GM19467 (cell line): ENCODE results near the gene HOMEZ.
A peak's percentile ranks its signal among the peaks of the same experiment; 100 is the strongest.

ENCODE experiments used
- ATAC-seq: cut with Tn5 transposase; IDR thresholded peaks from one replicate; pipeline ENCODE4 v1.9.1; 2021; ENCODE audit warnings: mild to moderate bottlenecking, moderate library complexity; ENCODE audit not compliant: unreplicated experiment

Gene HOMEZ

DNA sequence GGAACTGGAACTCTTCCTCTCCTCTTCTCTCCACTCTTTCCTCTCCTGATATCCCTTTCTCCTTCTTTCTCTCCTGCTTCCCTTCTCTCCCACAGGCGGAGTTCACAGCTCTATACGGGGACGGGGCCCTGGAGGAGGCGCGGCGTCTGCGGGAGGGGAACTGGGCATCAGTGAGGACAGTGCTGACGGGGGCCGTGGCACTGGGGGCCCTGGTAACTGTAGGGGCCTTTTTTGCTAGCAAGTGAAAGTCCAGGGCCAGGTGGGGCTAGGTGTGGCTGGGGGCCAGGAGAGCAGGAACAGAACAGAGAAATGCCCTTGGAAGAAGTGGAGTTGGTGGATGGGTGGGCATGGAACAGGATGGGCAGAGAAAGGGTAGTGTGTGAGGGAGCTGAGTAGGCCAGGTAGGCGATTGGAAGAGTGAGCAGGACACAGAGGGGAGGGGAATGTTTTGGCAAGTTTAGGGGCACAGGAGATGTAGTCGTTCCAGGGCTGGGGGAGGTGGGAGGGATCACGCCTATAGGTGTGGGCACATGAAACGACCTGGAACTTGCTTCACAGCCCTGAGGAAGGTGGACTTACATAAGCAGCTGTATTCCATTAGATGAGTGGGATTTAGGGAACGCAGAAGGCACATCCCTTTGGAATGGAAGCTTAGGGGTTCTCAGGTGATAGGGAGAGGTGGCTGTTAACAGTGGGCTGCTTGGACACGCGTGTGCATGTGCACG is 23.0 kb upstream of the HOMEZ start:
- no peak for ATAC-seq

DNA sequence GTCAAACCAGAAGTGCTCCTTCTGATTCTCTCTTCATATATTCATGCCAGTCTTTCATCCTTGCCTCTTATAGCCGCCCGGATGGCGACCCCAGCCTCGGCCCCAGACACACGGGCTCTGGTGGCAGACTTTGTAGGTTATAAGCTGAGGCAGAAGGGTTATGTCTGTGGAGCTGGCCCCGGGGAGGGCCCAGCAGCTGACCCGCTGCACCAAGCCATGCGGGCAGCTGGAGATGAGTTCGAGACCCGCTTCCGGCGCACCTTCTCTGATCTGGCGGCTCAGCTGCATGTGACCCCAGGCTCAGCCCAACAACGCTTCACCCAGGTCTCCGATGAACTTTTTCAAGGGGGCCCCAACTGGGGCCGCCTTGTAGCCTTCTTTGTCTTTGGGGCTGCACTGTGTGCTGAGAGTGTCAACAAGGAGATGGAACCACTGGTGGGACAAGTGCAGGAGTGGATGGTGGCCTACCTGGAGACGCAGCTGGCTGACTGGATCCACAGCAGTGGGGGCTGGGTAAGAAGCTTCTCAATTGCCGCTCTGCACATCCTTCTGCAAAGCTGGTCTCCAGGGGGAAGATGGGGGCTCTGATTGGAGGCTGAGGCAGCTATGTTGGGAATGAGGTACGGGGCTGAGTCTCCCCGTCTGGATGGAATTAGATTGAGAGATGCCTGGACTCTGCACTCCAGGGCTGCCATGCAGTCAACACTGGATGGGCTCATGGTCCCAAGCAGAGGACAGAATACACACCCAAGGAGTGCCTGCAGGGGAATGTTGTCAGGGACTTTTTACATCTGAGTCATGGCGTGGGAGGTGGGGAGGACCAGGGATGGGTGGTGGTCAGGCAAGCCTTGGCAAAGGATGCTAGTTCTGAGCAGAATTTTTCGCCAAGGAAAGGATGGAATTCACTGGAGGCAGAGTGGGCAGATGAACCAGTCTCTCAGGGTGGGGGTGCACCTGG is 22.0 kb upstream of the HOMEZ start:
- no peak for ATAC-seq

DNA sequence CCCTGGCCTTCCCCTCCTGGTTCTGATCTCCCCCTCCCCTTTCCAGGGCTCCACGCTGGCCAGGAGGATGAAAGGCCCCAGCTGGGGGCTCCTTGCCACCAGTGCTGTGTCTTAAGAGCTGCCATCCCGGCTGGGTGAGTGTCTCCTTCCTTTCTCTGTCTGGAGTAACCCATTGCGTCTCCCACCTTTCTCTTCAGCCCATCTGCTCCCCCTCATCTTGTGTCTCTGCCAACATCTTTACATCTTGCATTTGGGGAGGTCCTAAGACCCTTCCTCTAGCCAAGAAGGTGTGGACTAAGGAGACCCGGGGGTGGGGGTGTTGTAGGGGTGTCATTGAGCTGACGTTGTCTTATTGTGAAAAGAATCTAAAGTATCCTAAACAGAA is 21.2 kb upstream of the HOMEZ start:
- no peak for ATAC-seq

DNA sequence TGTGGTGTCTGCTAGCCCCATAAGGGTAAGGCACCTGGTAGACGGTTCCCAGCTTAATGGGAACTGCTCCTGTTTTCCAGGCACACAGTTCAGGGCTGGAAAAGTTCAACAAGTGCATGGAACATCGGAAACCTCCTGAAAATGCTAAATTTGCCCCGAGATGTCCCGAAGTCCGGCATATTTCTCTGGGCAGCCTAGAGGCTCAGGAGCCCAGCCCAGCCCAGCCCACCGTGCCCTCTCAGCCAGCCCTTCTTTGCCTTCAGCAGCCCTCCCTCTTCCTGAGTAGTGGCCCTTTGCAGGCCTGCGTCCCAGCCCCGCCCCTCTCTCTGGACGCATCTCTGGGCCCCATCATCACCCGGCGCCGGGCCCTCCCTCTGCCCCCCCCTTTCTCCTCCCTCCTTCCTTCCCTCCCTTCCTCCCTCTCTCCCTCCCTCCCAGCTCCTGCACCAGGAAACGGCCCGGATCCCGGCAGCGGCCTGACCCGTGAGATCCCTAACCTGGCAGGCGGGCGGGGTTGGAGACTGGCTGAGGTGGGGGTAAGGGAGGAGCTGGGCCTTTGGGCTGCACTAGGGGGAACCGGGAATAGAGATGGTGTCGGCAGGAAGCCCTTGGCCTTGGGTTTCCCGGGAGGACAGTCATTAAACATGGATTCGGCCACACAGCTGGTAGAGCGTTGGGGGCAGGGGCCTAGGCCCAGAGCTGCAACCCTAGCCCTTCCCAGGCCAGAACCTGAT is 20.6 kb upstream of the HOMEZ start, which contains the start of gene BCL2L2:
TSS of gene BCL2L2 (plus strand) at position 422 of the 734 bp plus-strand sequence. CDS start 935 bp downstream, outside the sequence.
- no peak for ATAC-seq

DNA sequence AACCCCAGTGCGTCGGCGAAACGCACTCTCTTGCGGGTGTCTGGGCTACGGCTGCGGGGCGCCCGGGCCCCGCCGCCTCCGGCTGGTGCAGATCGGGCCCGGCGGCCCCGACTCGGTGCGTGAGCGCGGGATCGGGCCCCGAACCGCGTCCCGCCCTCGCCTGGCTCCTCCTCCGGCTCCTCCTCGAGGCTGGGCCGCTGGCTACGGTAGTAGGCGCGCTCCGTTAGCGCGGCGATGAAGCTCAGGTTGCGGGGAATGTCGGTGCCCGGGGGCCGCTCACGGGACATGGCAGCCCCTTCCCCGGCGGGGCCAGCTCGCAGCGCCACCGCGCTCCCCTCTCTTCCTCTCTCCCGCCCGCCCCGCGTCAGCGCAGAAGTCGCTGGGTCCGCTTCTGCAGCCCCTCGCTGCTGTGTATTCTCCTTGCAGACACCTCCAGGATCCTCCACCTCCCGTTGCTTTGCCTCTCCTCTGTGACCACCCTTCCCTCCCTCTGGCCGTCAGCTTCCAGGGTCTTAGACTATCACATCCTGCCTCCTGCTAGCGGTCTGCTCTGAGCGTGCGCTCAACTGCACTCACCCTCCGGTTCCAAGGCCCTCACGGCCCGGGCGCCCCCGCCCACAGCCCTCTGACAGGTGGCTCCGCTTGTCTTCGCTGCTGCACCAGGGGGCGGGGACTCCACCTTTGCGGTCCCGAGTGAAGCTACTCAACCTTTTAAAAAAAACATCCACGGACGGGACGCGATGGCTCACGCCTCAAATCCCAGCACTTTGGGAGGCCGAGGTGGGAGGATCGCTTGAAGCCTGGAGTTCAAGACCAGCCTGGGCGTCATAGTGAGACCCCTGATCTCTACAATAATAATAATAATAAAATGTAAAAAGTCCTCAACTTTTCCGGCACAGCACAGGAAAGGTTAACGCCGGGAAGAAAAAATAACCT is 16.6 kb upstream of the HOMEZ start, which contains the start of gene PPP1R3E:
TSS of gene PPP1R3E (minus strand) at position 570 of the 936 bp plus-strand sequence. CDS start at position 287, 283 bp downstream.
- peak; percentile 24 for ATAC-seq

DNA sequence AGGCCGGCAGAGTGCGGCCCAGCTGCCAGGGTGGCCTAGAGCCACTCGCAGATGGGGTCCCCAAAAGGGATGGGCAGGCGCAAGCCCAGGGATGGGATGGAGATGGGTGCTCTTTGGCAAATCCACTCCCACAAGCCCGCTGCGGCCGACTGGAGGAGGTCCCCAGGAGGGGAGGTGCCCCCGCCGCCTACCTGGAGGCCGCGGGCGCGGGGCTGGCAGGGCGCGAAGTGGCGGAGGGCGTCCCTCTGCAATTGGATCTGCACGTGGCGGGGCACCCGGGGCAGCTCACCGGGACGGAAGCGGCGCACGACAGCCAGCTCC is 16.0 kb upstream of the HOMEZ start:
- peak; percentile 10 for ATAC-seq

DNA sequence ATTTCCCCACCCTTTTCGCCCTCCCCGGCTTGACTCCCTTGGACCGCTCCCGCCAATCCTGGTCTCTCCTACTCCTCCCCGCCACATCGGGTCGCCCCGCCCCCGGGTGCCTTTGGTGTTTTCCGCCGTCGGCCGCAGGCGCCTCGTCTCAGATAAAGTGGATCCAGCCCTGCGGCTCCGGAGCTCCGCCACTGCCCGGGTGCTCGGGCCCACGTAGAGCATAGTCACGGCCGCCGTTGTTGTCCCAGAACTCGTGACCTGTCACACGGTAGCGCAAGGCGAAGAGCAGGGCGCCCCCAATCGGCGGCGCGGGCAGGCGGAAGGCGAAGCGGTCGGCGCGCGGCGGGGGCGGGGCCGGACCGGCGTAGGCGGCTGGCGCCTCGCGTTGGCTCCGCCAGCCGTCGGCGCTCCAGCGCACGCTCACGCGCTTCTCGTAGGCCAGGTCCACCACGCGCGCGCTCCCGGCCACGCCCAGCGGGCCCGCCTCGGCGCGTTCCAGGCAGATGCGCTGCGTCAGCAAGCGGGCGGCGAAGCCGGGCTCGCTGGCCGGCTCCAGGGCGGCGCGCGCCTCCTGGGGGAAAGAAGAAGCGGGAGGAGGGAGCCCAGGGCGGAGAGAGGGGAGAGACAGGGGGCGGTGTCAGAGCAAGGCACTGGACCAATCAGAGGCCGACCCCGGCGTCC is 15.5 kb upstream of the HOMEZ start:
- peak; percentile 86 for ATAC-seq

DNA sequence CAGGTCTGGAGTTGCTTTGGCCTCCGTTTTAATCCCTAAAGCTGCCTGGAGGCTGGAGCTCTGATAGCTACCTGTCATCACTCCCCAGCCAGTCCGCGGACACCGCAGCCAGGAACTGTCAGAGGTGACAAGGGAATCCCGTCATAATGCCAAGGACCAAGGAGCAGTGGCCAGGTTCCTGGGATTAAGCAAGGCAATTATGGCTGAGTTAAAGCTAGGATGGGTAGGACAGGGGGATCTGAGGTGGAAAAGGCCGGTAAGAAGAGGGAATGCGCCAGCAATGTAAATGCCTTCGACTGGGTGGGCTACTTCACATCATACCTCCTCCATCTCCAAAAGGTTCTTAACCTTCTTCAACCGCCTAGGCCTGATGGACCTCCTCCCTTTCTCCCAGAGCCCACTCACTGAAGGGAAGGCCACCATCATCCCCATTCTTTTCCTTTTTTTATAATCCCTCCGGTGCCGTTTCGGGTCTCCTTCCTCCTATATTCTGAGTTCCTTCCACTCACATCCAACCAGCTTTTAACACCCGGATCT is 14.8 kb upstream of the HOMEZ start:
- ATAC-seq, result no peak

DNA sequence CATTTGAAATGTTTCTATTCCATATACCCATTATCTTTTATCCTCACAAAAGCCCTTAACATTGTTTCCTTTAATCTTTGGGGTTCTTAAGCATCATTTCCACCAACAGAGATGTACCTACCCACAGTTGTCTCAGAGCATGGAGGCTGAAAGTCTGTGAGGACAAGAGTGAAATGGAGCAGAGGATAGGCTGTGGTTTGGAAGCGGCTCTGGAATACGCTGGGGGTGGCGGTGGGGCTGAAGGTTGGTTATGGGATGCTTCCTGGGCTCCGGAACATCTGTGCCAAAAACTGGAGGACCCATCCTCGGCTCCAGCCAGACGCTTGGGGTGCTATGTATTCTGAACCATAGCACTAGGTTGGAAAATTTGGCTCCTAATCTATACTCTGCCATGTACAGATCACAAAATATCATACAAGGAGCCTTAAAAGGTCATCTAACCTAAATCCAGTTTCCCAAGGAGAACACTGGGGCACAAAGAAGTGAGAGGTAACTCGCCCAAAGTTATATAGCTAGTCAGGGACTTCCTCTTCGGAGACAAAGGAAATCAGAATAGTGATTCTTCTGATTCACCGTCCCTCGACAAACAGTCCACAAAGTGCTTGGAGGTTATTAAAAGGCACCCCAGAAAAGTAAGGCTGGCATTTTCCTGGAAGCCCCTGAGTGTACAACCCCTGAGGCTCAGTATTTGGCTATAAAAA is 14.2 kb upstream of the HOMEZ start:
- no peak for ATAC-seq

DNA sequence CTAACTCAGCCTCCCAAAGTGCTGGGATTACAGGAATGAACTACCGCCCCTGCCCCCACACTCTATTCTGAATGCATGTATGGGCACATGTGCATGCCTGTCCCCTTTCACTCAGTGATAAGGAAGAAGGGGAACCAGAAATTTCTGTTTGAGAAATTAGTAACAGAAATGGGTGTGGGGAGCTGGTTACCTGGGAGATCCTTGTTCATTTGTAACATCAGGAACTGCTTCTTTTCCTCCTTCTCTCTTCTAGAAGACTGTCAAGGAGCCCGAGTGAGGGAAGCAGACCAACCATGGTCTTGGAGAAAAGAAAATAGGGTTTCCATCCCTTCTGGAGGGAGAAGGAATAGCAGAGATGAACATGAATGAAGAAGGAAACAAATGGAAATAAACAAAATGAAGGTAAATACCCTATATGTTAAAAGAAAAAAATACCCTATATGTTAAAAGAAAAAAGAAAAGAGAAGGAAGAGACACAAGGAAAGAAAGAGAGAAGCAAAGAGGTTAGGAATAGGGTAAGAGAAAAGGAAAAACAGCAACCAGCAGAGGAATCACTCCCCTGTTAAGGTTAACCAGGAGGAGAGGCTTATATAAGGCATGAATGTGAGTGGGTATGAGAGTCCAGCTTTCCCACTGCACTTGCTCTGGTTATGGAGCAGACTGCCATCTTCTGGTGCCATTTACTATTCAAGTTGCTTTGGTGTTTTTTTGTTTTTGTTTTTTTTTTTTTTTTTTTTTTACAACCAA is 13.5 kb upstream of the HOMEZ start:
- no peak for ATAC-seq

DNA sequence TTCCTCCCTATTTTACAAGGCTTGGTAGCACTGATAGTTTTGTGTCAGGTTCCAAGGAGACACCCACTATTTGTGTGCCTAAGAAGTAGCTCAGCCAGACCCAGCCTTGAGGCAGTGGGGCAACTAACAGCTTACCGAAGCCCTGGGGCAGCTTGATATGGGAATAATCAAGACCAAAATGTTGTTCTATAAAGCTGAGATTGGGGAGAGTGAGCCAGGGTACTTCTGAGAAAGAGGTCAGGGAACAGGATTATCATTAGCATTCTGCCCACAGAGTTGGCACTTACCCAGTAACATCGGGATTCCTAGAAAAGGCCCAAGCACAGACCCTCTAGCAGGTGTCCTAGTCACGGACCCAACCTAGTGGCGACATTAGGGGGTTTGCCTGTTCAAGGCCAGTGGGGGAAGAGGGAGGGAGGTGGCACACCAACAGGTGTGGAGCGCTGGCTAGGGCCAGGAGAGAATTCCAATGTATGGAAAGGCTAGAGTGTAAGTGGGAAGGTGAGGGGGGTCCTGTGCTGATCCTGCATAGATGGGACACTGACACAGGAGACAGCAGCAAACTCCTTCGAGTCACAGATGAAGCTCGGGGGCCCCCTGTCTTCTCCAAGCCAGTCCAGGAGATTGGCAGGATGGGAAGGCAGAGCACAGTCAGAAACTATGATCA is 11.8 kb upstream of the HOMEZ start:
- no peak for ATAC-seq

DNA sequence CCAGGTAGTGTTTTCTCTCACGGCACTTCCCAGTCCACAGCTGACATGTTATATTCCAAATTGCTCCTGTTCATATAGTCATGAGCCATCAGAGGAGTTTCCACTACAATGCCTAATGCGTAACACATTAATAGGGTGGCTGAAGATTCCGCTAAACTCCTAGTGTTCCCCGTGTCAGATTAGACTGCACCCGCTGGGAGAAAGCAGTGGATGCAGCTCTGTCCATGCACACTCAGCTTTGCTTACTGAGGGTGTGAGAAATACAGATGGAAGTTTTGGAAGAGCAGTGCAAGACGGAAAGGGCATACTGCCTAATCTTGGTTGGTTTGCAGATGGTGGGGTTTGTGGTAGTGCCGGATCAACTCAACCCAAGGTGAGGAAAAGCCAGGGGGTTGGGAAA is 11.2 kb upstream of the HOMEZ start:
- ATAC-seq, result no peak

DNA sequence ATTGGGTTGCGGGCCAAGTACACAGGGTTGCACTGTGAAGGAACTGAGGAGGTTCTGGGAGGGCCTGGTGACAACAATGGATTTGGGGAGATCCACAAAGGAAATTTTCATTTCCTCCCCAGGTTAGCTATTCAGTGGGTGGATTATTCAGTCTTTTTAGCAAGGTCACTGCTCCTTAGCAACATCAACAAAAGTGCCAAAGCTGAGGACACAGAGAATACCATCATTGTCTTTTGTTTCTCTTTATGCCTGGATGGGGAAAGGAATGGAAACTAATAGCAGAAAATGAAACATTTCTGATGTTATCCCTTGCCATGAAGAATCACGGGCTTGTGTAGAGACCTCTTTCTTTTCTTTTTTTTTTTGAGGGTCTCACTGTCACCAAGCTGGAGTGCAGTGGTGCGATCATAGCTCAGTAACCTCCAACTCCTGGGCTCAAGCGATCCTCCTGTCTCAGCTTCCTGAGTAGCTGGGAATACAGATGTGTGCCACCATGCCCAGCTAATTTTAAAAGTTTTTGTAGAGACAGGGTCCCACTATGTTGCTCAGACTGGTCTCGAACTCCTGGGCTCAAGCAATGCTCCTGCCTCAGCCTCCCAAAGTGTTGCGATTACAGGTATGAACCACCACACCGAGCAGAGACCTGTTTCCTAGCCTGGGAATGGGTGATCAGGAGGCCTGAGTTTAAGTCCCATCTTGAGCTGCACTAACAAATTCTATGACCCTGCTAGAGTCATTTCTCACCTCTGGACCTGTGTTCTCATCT is 10.3 kb upstream of the HOMEZ start:
- ATAC-seq, result no peak

DNA sequence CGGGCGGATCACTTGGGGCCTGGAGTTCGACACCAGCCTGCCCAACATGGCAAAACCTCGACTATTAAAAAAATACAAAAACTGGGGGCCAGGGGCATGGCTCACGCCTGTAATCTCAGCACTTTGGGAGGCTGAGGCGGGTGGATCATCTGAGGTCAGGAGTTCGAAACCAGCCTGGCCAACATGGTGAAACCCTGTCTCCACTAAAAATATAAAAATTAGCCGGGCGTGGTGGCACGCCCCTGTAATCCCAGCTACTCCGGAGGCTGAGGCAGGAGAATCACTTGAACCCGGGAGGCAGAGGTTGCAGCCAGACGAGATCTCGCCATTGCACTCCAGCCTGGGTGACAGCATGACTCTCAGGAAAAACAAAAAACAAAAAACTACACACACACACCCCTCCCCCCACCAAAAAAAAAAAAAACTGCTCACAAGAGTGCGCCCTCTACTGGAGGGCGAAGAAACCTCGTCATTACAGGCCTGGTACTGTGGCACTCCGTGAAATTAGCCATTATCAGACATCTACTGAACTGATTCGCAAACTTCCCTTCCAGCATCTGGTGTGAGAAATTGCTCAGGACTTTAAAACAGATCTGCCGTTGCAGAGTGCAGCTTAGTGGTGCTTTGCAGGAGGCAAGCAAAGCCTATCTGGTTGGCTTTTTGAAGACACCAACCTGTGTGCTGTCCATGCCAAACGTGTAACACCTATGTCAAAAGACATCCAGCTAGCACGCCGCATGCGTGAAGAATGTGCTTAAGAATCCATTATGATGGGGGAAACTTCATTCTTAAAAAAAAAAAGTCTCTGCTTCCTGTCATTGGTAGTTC is 9.0 kb upstream of the HOMEZ start:
- no peak for ATAC-seq

DNA sequence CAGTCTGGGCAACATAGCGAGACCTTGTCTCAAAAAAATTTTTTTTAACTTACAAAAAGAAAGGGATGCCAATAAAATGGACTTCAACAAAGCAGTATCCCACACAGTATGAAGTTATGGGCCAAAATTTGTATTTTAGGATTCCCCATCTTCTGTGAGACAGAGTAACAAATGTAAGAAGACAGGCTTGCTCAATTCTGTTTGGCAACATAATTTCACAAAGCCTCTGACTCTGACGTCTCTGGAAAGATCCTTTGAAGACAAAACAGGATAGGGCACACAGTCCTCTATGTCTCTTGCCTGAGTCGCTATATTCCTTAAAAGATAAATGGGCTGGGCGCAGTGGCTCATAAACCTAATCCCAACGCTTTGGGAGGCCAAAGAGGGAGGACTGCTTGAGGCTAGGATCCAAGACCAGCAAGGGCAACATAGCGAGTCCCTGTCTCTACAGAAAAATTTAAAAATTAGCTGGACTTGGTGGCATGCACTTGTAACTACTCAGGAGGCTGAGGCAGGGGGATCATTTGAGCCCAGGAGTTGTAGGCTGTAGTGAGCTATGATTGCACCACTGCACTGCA is 1.1 kb upstream of the HOMEZ start:
- no peak for ATAC-seq
